NCI-H1048 (cell line): ENCODE measurements around the gene TIMM22.

ENCODE experiments used
- DNase-seq: peaks from one replicate; lab custom pipeline; 2025; lab: John Stamatoyannopoulos, UW

Gene TIMM22

DNA sequence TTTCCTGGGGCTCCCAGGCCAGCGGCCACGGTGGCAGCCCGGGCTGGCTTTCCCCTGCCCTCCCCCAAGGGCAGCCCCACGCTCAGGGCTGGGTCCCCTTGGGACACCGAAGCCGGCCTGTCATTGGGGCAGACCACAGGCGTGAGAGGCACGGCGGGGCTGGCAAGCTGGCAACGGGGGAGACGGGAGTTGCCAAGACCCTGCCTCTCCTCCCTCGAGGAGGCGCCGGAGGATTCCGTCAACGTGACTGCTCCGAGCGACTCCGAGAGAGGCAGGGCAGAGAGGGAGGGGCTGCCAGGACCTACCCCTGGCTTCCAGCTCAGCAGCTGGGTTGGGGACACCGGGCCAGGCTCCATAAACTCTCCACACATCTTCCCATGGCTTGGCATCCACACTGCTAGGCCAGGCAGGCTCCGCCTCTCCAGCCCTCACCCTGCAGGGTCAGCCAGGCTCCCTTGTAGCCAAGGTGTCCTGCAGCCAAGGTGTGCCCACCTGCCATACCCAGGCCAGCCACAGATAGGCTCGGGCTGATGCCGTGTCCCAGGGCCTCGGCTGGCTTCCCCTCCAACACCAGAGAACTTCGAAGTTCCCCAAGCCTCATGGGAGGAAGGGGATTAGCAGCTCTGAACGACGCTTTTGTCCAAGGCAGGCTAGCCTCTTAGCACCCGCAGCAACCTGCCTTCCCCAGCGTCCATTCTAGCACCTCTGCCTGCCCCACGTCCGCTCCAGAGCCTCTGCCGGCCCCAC lies 25.5 kb downstream of the TIMM22 start:
- no peak for DNase-seq

DNA sequence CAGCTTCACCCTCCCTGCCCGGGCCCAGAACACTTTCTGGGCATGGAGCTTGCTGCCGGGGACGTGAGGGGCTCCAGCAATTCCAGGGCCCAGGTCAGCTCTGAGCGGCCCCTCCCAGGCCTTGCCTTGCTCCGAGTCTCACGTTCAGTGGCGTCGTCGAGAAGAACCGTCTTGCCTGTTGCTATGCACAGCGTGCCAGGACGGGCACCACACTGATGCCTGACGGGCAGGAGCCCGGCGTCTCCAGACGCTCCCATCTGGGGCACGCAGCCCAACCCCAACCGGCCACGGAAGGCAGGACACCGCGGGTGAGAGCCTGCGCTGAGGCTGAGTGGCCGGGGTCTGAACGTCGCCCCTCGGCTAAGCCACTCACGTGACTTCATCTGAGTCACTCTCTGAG lies 27.1 kb downstream of the TIMM22 start:
- no peak for DNase-seq

DNA sequence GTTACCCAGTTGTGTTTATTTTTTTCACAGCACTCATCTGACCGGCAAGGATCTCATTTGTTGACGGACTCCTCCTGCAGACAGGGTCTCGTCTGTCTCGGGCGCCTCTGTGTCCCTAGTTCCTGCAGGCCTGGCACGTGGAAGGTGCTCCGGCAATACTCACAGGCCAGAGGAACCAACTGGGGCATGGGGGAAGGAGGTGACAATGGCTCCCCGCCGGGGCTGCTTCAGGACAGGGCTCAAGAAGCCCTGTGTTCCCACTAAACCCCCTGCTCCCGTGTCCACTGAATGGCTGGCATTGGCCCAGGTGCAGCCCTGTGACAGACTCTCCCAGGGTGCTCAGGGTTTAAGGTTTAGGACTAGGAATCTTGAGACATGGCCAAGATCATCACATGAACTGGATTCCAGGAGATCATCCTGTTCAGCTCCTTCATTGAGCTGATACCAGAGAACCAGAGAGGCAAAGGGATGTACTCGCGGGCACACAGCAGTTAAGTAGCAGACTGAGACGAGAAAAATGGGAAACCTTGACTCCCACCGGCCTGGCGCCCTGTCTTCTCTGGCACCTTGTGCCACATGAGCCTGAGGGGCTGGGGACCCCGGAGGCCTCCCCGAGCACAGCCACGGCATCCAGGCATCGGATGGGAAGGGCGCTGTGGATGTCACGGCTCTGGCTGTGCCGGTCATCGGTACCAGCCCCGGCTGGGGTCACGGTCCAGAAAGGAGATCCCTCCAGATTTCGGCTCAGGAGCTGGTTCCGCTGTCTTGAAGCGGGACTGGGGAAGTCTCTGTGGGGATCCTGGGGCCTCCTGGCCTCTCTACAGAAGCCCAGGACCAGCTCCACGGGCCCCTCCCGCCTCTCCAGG lies 29.0 kb downstream of the TIMM22 start:
- no peak for DNase-seq

DNA sequence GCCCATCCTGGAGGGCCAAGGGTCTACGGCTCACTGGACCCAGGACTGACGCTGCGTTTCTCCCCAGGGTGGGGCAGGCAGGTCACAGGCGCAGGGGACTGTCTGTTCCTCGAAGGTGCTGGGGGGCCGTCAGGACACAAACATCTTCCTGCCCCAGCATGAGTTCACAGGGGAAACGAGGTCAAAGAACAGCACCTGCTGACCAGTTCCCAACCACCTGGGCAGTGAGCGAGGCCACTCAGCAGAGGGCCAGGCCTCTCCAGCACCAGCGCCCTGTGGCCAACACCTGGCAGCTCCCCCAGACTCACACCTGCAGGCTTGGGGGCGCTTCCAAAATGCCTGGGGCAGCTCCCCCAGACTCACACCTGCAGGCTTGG lies 29.7 kb downstream of the TIMM22 start:
- no peak for DNase-seq

DNA sequence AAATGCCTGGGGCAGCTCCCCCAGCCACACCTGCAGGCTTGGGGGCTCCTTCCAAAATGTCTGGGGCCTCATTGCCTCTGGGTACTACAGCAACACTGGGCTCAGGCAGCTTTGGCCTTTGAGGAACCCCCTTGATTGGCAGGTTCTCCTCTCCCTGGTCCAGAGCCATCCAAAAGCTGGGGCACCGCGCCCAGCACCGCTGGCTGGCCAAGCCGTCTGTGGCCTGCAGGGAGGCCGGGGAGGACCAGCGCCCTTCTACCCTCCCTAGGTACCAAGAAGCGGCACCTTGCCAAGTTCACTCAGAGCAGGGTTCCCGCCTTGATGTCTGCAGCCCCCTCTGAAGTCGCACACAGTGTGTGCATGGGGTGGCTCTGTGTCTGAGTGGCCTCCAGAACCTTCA lies 30.1 kb downstream of the TIMM22 start:
- DNase-seq = no peak

DNA sequence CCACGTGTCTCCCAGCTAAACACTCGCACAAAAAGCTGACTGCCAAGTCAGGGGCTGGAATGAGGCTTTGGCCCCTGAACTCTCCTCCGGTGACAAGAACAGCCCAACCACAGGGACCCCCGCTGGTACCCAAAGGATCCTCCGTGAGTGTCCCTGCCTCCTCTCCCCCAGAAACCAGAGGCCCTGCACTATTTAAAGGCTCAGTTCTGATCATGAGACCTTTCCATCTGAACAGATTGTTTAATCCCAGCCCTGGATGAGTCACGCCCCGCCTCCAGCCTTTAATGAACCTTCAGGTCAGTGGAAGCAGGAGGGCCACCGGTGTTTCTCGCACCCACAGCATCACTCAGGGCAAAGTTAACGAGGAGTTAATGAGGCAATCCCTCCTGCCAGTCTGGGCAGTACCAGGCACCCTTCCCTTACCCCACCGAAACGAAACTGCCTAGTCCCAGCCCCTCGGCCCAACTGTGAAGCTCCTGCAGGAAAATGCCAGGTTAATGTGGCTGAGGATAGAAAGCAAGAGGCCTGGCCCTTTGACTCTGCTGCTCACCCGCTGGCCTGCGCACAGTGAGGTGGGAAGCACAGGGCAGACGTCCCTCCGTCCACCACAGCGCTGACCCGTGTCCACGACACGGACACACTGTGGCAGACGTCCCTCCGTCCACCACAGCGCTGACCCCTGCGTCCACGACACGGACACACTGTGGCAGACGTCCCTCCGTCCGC lies 32.4 kb downstream of the TIMM22 start:
- DNase-seq = no peak

DNA sequence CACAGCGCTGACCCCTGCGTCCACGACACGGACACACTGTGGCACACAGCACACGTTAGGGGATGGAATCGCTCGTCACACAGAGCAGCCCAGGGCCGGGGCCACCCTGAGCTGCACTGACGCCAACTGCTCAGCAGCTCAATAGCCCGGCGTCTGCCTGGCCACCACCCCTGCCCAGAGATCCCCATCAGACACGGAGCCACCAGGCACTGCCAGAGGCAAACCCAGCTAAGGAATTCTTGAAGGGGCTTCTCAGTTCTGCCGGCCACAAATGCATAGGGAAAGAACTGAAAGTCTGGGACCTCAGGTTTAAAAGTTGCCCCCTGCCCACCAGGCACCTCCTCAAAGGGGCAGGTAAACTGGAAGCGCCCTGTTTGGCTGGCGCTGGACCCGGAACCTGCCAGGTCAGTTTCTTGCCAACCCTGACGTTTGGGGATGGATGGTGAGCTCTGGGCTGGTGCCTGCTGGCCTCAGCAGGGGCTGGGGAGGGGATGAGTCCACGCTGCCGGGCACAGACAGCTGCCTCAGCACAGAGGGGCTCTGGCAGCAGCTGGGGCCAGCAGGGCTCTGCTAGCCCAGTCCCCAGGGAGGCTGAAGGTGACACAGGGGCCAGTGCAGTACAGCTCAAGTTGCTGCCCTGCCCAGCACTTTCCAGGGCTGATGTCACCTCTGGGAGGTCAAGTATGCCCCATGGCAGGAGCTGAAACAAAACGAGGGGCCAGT lies 33.2 kb downstream of the TIMM22 start:
- DNase-seq = no peak

DNA sequence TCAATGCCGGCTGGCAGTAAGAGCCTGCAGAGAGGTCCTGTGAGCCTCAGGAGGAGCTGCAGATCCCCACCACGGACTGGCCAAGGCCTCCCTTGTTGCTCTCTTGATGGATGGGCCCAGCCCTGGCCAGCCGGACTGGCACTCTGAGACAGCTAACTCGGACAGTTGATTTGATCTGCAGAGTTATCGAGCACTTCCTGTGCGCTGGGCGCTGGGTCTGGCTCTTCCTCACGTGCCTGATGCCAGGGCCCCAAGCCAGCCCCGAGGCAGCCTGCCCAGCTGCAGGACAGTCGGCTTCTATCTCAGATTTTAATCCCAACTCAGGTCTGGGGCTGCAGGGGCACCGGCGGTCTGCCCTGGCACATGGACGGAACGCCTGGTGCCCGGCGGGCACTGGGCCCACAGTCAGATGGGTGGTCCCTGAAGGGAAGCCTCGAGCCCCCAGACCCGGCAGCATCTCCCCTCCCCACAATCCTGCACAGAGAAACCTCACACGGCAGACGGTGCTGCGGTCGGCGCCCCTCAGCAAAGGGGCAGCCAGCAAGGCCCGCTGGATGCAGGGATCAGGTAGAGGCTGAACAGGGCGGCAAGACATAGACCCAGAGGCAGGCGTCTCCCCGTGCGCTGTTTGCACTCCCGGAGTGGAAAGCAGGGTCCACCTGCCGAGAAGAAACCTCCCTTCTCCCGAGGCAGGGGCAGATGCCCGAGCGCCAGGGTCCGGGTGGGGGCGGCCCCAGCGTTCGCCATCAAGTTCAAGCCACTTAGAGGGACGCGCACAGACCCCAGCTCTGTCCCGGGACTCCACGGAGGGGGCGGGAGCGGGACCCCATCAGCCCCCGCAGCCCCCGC lies 34.0 kb downstream of the TIMM22 start:
- no peak for DNase-seq

DNA sequence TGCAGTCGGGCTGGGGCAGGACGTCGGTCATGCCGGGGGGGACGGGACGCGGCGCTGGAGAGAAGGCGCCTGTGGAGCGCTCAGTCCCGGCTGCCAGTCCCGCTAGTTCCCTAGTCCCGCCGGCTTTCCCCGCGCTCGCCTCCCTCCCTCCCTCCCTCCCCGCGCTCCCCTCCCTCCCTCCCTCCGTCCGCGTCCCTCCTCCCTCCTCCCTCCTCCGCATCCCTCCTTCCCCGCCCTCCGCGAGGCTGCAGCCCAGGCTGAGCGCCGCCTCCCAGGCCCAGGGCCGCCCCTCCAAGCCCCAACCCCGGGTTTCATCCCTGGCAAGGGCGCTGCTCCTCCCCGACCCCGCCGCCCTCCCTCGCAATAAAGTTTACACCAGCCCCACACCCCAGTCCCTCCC lies 34.8 kb downstream of the TIMM22 start:
- DNase-seq = no peak

DNA sequence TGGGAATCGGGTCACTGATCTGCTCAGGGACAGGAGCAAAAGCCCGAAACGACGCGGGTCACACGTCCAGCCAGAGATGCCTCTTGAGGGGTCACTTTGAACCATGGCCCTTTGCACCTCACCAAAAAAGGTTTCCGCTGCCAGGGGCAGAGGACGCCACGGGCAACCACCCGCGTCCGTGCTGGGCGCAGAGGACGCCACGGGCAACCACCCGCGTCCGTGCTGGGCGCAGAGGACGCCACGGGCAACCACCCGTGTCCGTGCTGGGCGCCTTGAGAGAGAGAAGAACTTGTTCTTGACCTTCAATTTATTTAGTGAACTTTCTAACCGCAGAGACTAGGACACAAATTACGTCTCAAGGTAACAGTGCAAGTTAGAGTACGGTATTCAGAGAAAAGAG lies 35.5 kb downstream of the TIMM22 start:
- no peak for DNase-seq

DNA sequence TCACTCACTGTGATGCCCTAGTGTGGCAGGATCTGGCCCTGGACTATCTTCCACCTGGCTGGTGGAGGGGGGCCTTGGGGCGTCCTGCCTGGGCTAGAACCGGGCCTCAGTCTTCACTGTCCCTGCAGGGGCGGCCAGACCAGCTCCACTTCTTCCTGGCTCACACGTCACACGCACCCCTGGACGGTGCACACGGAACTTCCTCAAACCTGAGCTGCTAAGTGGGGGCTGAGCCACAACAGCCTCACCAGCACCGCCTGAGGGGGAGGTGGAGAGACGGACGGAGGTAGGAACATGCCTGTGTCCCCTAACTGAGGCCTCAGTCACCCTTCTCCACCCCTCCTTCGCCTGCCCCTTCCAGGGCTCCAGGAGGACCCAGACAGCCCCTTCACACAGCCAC lies 36.6 kb downstream of the TIMM22 start:
- no peak for DNase-seq

DNA sequence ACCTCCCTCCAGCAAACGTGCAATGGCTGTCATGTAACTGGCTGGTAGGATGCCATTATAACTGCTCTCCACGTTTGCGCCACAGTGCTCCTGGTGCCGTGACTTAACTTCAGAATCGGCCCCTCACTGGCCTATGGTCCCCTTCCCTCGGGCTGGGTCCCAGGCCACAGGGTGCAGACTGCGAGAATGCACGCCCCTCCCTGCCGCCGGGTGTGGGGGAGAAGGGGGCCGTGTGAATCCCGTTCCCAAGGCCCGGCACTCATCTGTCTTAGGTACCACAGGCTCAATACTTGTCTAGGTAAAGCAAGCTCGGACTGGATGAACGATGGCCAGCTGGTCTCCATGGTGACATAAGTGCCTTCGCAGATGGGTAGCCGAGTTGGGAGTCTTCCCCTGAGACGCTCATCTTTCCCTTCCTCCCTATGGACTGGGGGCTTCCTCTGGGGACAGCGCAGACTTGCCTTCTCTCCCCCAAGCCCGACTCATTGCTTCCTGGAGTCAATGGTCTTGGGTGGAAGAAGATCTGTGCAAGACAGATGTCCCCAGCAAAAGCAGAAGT lies 37.8 kb downstream of the TIMM22 start:
- no peak for DNase-seq

DNA sequence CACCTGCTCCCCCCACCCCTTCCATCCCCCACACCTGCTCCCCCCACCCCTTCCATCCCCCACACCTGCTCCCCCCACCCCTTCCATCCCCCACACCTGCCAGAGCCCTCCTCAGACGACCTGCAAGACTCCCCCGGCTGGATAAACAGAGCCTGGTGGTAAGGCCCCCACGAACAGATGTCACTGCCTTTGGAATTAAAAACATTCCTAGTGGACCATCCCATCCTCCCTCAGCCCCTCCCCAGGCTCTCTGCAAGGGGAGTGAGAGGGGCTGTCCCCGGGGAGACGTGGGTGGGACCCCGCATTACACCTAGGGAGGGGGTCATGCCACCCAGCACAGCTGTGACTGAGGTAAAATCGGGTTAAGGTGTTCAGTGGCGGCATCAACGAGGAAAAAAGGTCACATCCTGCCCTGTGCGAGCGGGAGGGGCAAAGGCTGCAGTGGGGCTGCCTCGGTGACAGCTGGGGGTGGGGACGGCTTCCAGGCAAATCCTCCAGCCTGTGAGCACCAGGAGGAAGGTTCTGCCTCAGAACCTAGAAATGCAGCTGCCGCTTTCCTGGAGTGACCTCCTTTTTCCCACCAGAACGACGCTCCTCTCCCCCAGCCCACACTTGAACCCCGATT lies 38.7 kb downstream of the TIMM22 start:
- DNase-seq = no peak

DNA sequence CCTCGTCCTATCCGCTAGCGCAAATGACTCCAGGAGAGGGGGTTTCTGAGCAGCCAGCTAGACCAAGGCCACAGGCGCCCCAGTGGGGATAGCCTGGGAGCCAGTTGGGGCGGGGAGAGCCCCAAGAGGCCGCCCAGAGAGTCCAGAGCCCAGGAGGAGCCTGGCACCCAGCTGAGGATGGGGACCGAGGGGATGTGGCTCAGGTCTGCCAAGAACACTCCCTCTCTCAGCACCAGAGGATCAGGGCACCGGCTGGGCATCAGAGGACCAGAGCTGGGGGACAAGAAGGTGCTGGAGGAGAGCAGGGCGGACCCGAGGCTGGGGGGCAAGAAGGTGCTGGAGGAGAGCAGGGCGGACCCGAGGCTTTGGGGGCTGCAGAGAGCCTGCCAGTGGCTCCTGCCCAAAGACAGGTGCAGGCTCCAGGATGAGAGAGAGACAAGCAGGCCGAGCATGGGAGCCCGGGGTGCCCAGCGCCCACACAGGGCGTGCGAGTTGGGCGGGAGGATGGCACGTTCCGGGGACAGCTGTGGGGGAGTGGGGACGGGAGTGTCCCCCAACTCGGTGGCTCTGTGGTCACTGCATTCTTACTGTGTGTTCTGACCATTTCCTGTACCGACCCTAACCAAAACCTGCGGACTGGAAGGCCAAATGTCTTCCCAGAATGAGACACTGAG lies 39.4 kb downstream of the TIMM22 start:
- DNase-seq = no peak

DNA sequence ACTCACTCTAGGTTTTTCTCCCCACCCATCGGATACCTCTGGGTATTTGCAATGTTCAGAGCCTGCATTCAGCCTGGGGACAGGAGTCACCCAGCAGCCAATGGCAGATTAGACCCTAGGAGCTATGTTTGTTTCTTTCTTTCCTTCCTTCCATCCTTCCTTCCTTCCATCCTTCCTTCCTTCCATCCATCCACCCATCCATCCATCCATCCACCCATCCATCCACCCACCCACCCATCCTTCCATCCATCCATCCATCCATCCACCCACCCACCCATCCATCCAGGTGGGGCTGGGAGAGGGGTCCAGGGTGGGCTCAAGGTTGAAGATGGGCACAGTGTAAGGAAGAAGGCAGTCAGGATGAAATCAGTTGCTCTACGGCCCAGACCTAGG lies 39.9 kb downstream of the TIMM22 start:
- DNase-seq = no peak

DNA sequence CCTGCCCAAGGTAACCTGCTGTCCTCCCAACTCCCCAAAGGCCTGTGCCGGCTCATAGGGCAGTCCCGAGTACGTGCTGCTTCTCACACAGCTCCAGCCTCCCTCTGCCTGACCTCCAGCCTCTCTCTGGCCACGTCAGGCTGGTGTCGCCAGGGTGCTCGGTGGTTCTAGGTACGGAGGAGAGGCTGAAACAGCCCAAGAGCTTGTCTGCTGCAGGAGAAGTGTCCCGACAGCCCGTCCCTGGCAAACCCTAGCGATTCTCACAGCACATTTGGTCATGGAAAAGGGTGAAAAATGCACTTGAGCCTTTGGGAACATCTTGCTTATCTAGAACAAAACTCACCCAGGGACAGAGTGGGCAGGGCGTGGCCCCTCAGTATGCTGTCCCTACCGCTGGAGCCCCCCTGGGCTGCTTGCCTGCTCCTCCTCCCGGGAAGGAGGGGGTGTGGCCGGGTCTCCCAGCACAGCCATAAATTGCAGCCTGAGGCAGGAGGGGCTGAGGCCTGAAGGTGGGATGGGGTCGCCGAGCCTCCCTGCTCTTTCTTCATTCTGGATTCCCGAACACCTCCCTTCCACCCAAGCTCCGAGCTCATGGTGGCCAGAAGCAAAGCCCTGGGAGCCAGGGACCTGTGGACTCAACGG lies 40.4 kb downstream of the TIMM22 start:
- DNase-seq = no peak

DNA sequence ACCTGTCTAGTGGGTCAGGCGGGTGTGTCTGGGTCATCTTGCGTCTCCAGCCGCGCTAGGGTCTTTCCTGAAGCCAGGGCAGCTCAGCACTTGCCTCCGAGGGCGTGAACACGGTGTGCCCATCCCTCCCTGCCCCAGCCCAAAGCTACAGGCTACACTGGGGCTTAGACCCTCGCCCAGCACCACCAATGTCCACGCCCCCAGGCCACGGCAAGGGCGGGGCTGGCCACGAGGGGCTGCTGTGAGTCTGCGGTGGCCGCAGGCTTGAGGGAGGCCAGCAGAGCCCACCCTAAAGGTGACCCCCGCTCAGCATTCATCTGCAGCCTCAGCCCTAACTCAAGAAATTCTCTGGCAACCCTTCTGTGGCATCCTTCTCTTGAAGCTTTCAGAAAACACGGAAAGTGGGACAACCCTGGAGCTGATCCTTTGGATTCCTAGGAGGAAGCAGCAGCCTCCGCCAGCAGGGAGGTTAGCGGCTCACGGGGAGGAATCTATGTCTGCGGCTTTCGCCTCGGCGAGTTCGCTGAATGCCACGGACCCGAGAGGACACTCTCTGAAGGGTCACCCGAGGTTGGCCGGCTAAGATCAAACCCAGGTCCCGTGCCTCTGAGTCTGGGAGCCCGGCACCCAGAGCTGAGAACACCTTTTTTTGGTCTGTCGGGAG lies 41.7 kb downstream of the TIMM22 start:
- DNase-seq = no peak

DNA sequence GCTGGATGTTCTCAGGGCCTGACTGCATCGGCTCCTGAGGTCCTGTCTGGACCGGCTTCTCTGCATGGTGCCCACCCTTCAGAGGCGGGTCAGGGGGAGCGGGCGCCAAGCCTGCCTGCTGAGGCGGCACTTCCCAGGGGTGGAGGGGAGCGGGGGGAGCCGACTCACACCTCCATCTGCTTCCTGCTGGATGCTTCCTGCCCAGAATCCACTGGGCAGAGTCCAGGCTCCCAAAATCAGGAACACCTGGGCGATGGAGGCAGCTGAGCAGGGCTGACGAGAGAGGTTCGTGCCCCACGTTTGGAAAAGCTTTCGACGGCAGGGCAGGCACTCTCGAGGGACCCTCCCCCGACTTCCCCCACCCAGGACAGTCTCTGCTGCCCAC lies 42.2 kb downstream of the TIMM22 start:
- no peak for DNase-seq
